Heart right ventricle (tissue), 16 donors: Measurements from ENCODE around the gene CLCN4. TPM values are rescaled to one million over a fixed set of nuclear protein-coding genes. Genes with fewer than 3 reads are reported as not detected.

Experiments
- ATAC-seq, 8 donors: fragments of 200-7000 bp; cut with Tn5 transposase; one replicate each; pipeline ENCODE4 v1.9.1; 2020; ENCODE audit warnings: mild to moderate bottlenecking in 8 of 8, moderate library complexity in 8 of 8, moderate number of reproducible peaks in 1 of 8
- DNase-seq, 2 donors: peaks; one replicate each; pipeline ENCODE4 v3.0.0-alpha.2; 2020
- H3K27ac ChIP-seq, 10 donors: fragments of 200-600 bp; sonication (generic) in 2 of 10; one replicate each; pipeline versions ENCODE4 v1.5.0 to v1.8.0; 2020 to 2022; ENCODE audit warnings: mild to moderate bottlenecking in 3 of 10
- H3K27me3 ChIP-seq, 7 donors: fragments of 200-600 bp; one replicate each; pipeline ENCODE4 v1.8.0; 2021 to 2022; ENCODE audit warnings: mild to moderate bottlenecking in 2 of 7
- H3K36me3 ChIP-seq, 9 donors: fragments of 200-600 bp; sonication (generic) in 1 of 9; one replicate each; pipeline versions ENCODE4 v1.5.0 to v1.8.0; 2020 to 2022; ENCODE audit warnings: mild to moderate bottlenecking in 2 of 9
- H3K4me1 ChIP-seq, 9 donors: fragments of 200-600 bp; sonication (generic) in 1 of 9; one replicate each; pipeline versions ENCODE4 v1.5.0 to v1.8.0; 2020 to 2022; ENCODE audit warnings: mild to moderate bottlenecking in 4 of 9
- H3K4me3 ChIP-seq, 10 donors: fragments of 200-600 bp; sonication (generic) in 2 of 10; one replicate each; pipeline versions ENCODE4 v1.5.0 to v1.8.0; 2020 to 2022; ENCODE audit warnings: mild to moderate bottlenecking in 7 of 10, moderate library complexity in 2 of 10
- H3K9me3 ChIP-seq, 11 donors: fragments of 200-600 bp in 10 of 11; sonication (generic) in 2 of 11; one replicate each; pipeline versions ENCODE4 v1.5.0 to v1.8.0; 2013 to 2022; ENCODE audit warnings: mild to moderate bottlenecking in 2 of 11, control low read depth in 1 of 11, moderate library complexity in 1 of 11
- WGBS, 2 donors: extraction: QIAGEN DNeasy Blood & Tissue Kit; methylation state at CpG; one replicate each; pipeline ENCODE4 v1.1.7; 2013; ENCODE audit warnings: inconsistent platforms in 1 of 2; 5-methylcytosine and 5-hydroxymethylcytosine counted together
- intact Hi-C, 10 donors: fragments of 100-400 bp; cut with DNase I; formaldehyde crosslinking; loops; one replicate each; pipeline versions ENCODE4 v1.11.1 to v1.14.2; 2022
- polyA plus RNA-seq, 2 donors: library from polyadenylated mRNA; stranded (reverse); fragments of 200-250 nt; gene quantifications; one replicate each; pipeline ENCODE4 v1.2.3, GENCODE V29; 2013
- total RNA-seq, 10 donors: library from RNA; stranded (reverse); fragmentation: NEBNext Ultra II Directional in 3 of 10; extraction: Animal tissue kit (Norgen Biotek cat#: 25700) in 3 of 10; gene quantifications; one replicate each; pipeline versions ENCODE4 v1.2.1 to v1.2.4, GENCODE V29; 2021 to 2023
- TF ChIP-seq, protein P1 (sequence below), 9 donors: fragments of 200-600 bp; sonication (generic) in 2 of 9; IDR thresholded peaks; one replicate each; pipeline versions ENCODE4 v1.5.0 to v1.8.0; 2021 to 2022; ENCODE audit warnings: antibody characterized with exemption in 9 of 9, mild to moderate bottlenecking in 5 of 9, moderate library complexity in 1 of 9
- donor health status: Arrhythmogenic right ventricular cardiomyopathy.
- donor health status: ischemic (EF 13 %, LVEDD 7.1; RV severe dilation, severe dysfunction).
- donor health status: healthy with polysubstance abuse.
- donor health status: DM: no; HTN: yes; CAD: no.
- donor health status: DM: no; HTN: no; CAD: no.
- donor health status: ischemic (EF 25% LVEDD 6.9; RV normal size, moderate dysfunction).
- donor health status: ischemic (EF 25% LVEDD 5.7; RV mildly dilated, moderate dysfunction).
- donor health status: healthy.
- donor health status: DM: yes; HTN: yes; CAD: no.
- donor health status: Ischemic cardiomyopathy.
- donor health status: ischemic (EF 35%, LVEDD 5.7; RV mildly dilated, moderate dysfunction).
- donor health status: nonischemic (EF 11% LVEDD 7.7; RV severe dilation, severe dysfunction).
- donor health status: DM: yes; HTN: yes; CAD: no.
- donor health status: PGD.
- donor health status: ischemic (EF 29% LVEDD 5.4; RV normal size, mild dysfunction).
- donor health status: nonischemic (EF 23%, LVEDD 6.1; RV moderate dilation, normal function).

Gene CLCN4
- total and polyA plus RNA-seq, 12 donors: 4.0 to 44.9 (median 32.0) TPM

DNA sequence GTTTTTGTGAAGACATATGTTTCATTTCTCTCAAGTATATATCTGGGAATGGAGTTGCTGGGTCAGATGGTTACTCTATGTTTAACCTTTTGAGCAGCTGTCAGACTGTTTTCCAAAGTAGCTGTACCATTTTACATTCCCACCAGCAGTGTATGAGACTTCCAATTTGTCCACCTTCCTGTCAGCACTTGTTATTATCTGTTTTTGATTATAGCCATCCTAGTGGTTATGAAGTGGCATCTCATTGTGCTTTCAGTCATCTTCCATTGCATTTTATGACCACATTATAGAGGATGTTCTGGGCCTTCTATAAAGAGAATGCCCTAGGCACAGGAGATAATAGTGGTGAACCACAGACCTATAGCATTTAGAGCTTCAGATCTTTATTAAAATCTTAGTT lies 39.2 kb downstream of the CLCN4 start:
- H3K9me3 ChIP-seq: peaks cover 0 to 6% (median 0%) of the 10 kb centered on the region in 11 donors
- no peak overlapping the region for H3K4me3 ChIP-seq
- intact Hi-C loops: loop anchor here in 6 of 10 donors (5.0 to 10.0 kb wide), 5 partner anchors 129 to 899 kb away; no protein-coding TSS in a partner anchor
- no peaks in the 10 kb centered on the region for H3K27me3 ChIP-seq
- TF ChIP-seq, protein P1, sequence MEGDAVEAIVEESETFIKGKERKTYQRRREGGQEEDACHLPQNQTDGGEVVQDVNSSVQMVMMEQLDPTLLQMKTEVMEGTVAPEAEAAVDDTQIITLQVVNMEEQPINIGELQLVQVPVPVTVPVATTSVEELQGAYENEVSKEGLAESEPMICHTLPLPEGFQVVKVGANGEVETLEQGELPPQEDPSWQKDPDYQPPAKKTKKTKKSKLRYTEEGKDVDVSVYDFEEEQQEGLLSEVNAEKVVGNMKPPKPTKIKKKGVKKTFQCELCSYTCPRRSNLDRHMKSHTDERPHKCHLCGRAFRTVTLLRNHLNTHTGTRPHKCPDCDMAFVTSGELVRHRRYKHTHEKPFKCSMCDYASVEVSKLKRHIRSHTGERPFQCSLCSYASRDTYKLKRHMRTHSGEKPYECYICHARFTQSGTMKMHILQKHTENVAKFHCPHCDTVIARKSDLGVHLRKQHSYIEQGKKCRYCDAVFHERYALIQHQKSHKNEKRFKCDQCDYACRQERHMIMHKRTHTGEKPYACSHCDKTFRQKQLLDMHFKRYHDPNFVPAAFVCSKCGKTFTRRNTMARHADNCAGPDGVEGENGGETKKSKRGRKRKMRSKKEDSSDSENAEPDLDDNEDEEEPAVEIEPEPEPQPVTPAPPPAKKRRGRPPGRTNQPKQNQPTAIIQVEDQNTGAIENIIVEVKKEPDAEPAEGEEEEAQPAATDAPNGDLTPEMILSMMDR (IDR thresholded peaks at IDR 0.05): no peak
- peaks cover 0 to 9% (median 0%) of the 10 kb centered on the region in 9 donors for H3K4me1 ChIP-seq
- peak overlapping the region in 1 of 10 donors; percentile 22 for H3K27ac ChIP-seq
- DNase-seq: no peak
- ATAC-seq: no peak
- no peaks in the 10 kb centered on the region for H3K36me3 ChIP-seq

DNA sequence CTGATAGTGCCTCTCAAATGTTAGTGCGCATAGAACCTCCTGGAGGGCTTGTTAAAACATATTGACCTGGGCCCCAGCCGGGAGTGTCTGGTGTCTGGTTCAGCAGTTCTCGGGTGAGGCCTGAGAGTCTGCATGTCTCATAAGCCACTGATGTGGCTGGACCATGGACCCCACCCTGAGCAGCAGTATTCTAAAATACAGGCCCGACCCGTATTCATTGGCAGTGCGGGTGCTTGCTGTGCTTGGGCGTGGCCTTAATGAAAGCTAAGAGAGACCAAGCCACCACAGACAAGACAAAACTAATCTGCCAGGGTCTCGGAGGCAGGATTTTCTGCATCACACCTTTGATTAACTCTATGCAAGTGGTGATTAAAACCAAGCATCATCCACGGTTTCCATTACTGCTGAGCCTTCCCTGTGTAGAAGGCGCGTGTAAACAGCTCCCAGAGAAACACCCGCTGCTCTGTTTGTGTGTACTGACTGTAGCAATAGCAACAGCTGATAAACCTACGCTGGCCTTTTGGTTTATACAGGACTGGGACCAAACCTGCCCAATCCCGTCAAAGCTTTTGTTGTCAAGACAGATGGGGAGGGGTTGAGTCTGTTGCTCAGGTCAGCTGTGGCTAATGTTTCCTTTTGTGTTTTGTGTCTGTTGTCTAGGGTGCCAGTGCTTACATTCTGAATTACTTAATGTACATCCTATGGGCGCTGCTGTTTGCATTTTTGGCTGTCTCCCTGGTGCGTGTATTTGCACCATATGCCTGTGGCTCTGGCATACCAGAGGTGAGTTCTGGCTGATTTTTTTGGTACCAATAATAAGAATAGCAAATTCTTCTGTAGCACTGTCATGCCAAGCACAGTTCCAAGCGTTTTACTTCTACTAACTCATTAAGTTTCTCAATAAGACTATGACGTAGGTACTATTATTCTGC lies 40.8 kb downstream of the CLCN4 start:
- peaks cover 0 to 6% (median 0%) of the 10 kb centered on the region in 11 donors for H3K9me3 ChIP-seq
- H3K4me3 ChIP-seq: no peak overlapping the region
- intact Hi-C loops: loop anchor here in 6 of 10 donors (5.0 to 10.0 kb wide), 5 partner anchors 127 to 897 kb away; no protein-coding TSS in a partner anchor
- peak; percentile 85 to 96 (median 92) for ATAC-seq
- peaks cover 0 to 8% (median 0%) of the 10 kb centered on the region in 7 donors for H3K27me3 ChIP-seq
- H3K4me1 ChIP-seq: peaks cover 0 to 9% (median 0%) of the 10 kb centered on the region in 9 donors
- 65 to 68% methylated on average over 18 of the region's 18 CpGs for WGBS, 2 donors
- DNase-seq: peak in 1 of 2 donors; percentile 53
- H3K36me3 ChIP-seq: no peaks in the 10 kb centered on the region
- TF ChIP-seq, protein P1 (IDR thresholded peaks at IDR 0.05): no peak
- H3K27ac ChIP-seq: peak overlapping the region in 9 of 10 donors; percentile 18 to 82 (median 44)

DNA sequence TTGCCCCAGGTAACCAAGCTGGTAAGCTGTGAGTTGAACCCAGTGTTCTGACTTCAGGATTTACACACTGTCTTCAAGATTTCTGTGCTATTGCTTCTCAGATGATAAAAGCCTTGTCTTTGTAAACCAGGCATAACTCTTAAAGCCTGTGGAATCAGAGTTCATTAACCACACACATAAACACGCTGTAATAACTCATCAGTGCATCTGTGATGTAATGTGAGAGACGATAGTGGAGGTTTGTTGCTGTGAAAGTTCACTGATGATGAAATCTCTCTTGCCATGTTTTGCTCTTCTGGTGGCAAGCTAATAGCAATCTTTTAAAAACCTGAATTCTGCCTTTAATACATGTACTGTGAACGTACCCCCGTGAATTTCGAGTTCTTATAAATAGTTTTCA lies 41.5 kb downstream of the CLCN4 start:
- peaks cover 0 to 6% (median 0%) of the 10 kb centered on the region in 11 donors for H3K9me3 ChIP-seq
- H3K36me3 ChIP-seq: no peaks in the 10 kb centered on the region
- peaks cover 0 to 9% (median 0%) of the 10 kb centered on the region in 9 donors for H3K4me1 ChIP-seq
- intact Hi-C loops: loop anchor here in 6 of 10 donors (5.0 to 10.0 kb wide), 5 partner anchors 127 to 897 kb away; no protein-coding TSS in a partner anchor
- WGBS, 2 donors: 70 to 79% methylated on average over 5 of the region's 5 CpGs
- ATAC-seq (no peak), DNase-seq (no peak)
- H3K27me3 ChIP-seq: peaks cover 0 to 10% (median 0%) of the 10 kb centered on the region in 7 donors
- H3K4me3 ChIP-seq: no peak overlapping the region
- TF ChIP-seq, protein P1 (IDR thresholded peaks at IDR 0.05): no peak
- H3K27ac ChIP-seq: peak overlapping the region in 9 of 10 donors; percentile 4 to 82 (median 37)

DNA sequence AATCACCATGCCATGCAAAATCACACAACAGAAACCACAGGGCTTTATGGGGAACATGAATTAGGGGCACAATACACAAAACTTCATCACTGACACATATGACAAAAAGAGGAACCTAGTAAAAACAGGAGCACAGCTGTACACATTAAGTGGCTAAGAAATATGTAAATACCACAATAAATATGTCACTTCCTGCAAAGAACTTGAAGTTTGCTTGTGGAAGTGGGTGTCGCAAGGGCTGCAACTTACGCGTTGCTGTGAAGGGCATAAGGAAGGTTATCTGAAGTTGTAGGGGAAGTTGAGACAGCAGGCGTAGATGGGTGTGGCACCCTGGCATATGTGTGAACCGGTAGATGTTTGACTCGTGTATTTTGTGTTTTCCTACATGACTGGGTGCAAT lies 42.4 kb downstream of the CLCN4 start:
- no peak overlapping the region for H3K4me3 ChIP-seq
- intact Hi-C loops: loop anchor here in 6 of 10 donors (5.0 to 10.0 kb wide), 5 partner anchors 126 to 896 kb away; no protein-coding TSS in a partner anchor
- peaks cover 0 to 9% (median 0%) of the 10 kb centered on the region in 9 donors for H3K4me1 ChIP-seq
- TF ChIP-seq, protein P1 (IDR thresholded peaks at IDR 0.05): no peak
- peak in 1 of 2 donors; percentile 20 for DNase-seq
- H3K36me3 ChIP-seq: no peaks in the 10 kb centered on the region
- peaks cover 0 to 6% (median 0%) of the 10 kb centered on the region in 11 donors for H3K9me3 ChIP-seq
- WGBS, 2 donors: 42 to 44% methylated on average over 6 of the region's 6 CpGs
- peaks cover 0 to 19% (median 0%) of the 10 kb centered on the region in 7 donors for H3K27me3 ChIP-seq
- peak overlapping the region in 7 of 10 donors; percentile 4 to 82 (median 37) for H3K27ac ChIP-seq
- peak in 5 of 8 donors; percentile 26 to 58 (median 52) for ATAC-seq
